IMR-90 (cell line): Measurements from ENCODE around the gene ILK. TPM values are rescaled to one million over a fixed set of nuclear protein-coding genes. Genes with fewer than 3 reads are reported as not detected.

Experiments used
- ATAC-seq: fragments of 200-7000 bp; cut with Tn5 transposase; 2 replicates; pipeline ENCODE4 v1.9.1; 2020; ENCODE audit warnings: low read depth, mild to moderate bottlenecking, moderate library complexity
- BruUV-seq: library from RNA; stranded (reverse); fragments of 400-500 nt; replicated peaks from 2 replicates; lab custom pipeline; 2021; lab: Mats Ljungman, UMichigan
- CTCF ChIA-PET: fragments of 300-600 bp; formaldehyde crosslinking; extraction: SDS; loops from one replicate; lab custom pipeline; 2021; ENCODE audit warnings: antibody characterized with exemption; lab: Yijun Ruan, JAX
- POLR2A ChIA-PET: fragments of 300-600 bp; sonication (Branson Sonifier 250); formaldehyde crosslinking; loops from one replicate; lab custom pipeline; 2022; ENCODE audit warnings: antibody characterized with exemption; ENCODE audit not compliant: unreplicated experiment; lab: Charles Lee
- DNase-seq: peaks from one replicate; pipeline ENCODE4 v3.0.0; 2013
- H2AFZ ChIP-seq: replicated peaks from 2 replicates; pipeline ENCODE3; 2013; ENCODE audit warnings: low read length, mild to moderate bottlenecking; ENCODE audit not compliant: poor library complexity
- H2AK5ac ChIP-seq: 2 replicates; pipeline ENCODE4 v1.6.1; 2013; ENCODE audit warnings: low read depth, low read length, inconsistent platforms
- H2AK9ac ChIP-seq: replicated peaks from 2 replicates; pipeline ENCODE3; 2013; ENCODE audit warnings: mild to moderate bottlenecking, low read depth, low read length, moderate library complexity; ENCODE audit not compliant: poor library complexity
- H2BK120ac ChIP-seq: 2 replicates; pipeline ENCODE4 v1.6.1; 2013; ENCODE audit warnings: low read depth, low read length, inconsistent platforms
- H2BK15ac ChIP-seq: 3 replicates; pipeline ENCODE4 v1.6.1; 2013; ENCODE audit warnings: low read depth, low read length, inconsistent platforms
- H2BK20ac ChIP-seq: 2 replicates; pipeline ENCODE4 v1.6.1; 2013; ENCODE audit warnings: low read depth, mild to moderate bottlenecking, inconsistent platforms, low read length, moderate library complexity
- H2BK5ac ChIP-seq: 2 replicates; pipeline ENCODE4 v1.6.1; 2013; ENCODE audit warnings: mild to moderate bottlenecking, low read depth, low read length, inconsistent platforms; ENCODE audit not compliant: poor library complexity, severe bottlenecking
- H3K14ac ChIP-seq: replicated peaks from 2 replicates; pipeline ENCODE4 v1.6.1; 2013; ENCODE audit warnings: low read depth, low read length, inconsistent platforms
- H3K18ac ChIP-seq: 2 replicates; pipeline ENCODE4 v1.6.1; 2013; ENCODE audit warnings: low read depth, low read length, control low read depth
- H3K23ac ChIP-seq: 2 replicates; pipeline ENCODE4 v1.6.1; 2013; ENCODE audit warnings: low read depth, low read length, inconsistent platforms
- H3K27ac ChIP-seq: 2 replicates; pipeline ENCODE4 v1.5.1; 2013; ENCODE audit warnings: mild to moderate bottlenecking, control low read depth, low read length; ENCODE audit not compliant: insufficient read depth
- H3K27me3 ChIP-seq: 2 replicates; pipeline ENCODE4 v1.6.1; 2013; ENCODE audit warnings: low read length; ENCODE audit not compliant: control insufficient read depth, insufficient read depth
- H3K36me3 ChIP-seq: 2 replicates; pipeline ENCODE4 v1.6.1; 2013; ENCODE audit warnings: low read length, mixed read lengths; ENCODE audit not compliant: control insufficient read depth, insufficient read depth
- H3K4ac ChIP-seq: 2 replicates; pipeline ENCODE4 v1.6.1; 2013; ENCODE audit warnings: low read depth, low read length, inconsistent platforms
- H3K4me1 ChIP-seq: 2 replicates; pipeline ENCODE4 v1.6.1; 2013; ENCODE audit warnings: low read length, mixed read lengths; ENCODE audit not compliant: control insufficient read depth, insufficient read depth
- H3K4me2 ChIP-seq: 2 replicates; pipeline ENCODE4 v1.6.1; 2013; ENCODE audit warnings: low read depth, mild to moderate bottlenecking, control low read depth, low read length, moderate library complexity
- H3K4me3 ChIP-seq: 2 replicates; pipeline ENCODE4 v1.5.1; 2013; ENCODE audit warnings: low read depth, mild to moderate bottlenecking, control low read depth, low read length, moderate library complexity; ENCODE audit not compliant: insufficient read depth
- H3K56ac ChIP-seq: 2 replicates; pipeline ENCODE4 v1.6.1; 2013; ENCODE audit warnings: low read length, inconsistent platforms; ENCODE audit not compliant: insufficient read depth; ENCODE audit errors: extremely low read depth
- H3K79me1 ChIP-seq, 2 experiments: 2 replicates each; pipeline ENCODE4 v1.6.1; 2013; ENCODE audit warnings: low read length in 2 of 2, inconsistent platforms in 1 of 2, low read depth in 1 of 2
- H3K9ac ChIP-seq: 2 replicates; pipeline ENCODE4 v1.6.1; 2013; ENCODE audit warnings: low read depth, low read length, control low read depth
- H3K9me1 ChIP-seq: 2 replicates; pipeline ENCODE4 v1.6.1; 2013; ENCODE audit warnings: low read length, inconsistent platforms; ENCODE audit not compliant: insufficient read depth
- H3K9me3 ChIP-seq: 2 replicates; pipeline ENCODE4 v1.6.1; 2013; ENCODE audit warnings: low read length; ENCODE audit not compliant: control insufficient read depth, insufficient read depth
- H4K20me1 ChIP-seq: 2 replicates; pipeline ENCODE4 v1.6.1; 2013; ENCODE audit warnings: low read length, inconsistent platforms; ENCODE audit not compliant: insufficient read depth
- H4K5ac ChIP-seq: 2 replicates; pipeline ENCODE4 v1.6.1; 2013; ENCODE audit warnings: mild to moderate bottlenecking, low read depth, low read length, control low read depth
- H4K8ac ChIP-seq, 2 experiments: 2 replicates each; pipeline ENCODE4 v1.6.1; 2013; ENCODE audit warnings: low read depth in 2 of 2, low read length in 2 of 2, control low read depth in 1 of 2, inconsistent platforms in 1 of 2
- H4K91ac ChIP-seq: 2 replicates; pipeline ENCODE4 v1.6.1; 2013; ENCODE audit warnings: low read depth, low read length, inconsistent platforms; ENCODE audit not compliant: insufficient read depth
- CEBPB ChIP-seq: IDR thresholded peaks from 2 replicates; pipeline ENCODE4 v1.6.1; 2012; ENCODE audit warnings: low read depth, low read length, improper control_type of control experiment
- FOS ChIP-seq: fragments of 150-350 bp; IDR thresholded peaks from 2 replicates; pipeline ENCODE4 v1.6.1; 2016; ENCODE audit warnings: low read depth, low read length
- MXI1 ChIP-seq: IDR thresholded peaks from 2 replicates; pipeline ENCODE4 v1.6.1; 2012; ENCODE audit warnings: low read depth, mild to moderate bottlenecking, low read length, moderate library complexity, borderline replicate concordance
- NFE2L2 ChIP-seq: fragments of 150-350 bp; IDR thresholded peaks from 2 replicates; pipeline ENCODE4 v1.6.1; 2016; ENCODE audit warnings: low read depth, mild to moderate bottlenecking, low read length
- RAD21 ChIP-seq: IDR thresholded peaks from 2 replicates; pipeline ENCODE4 v1.6.1; 2012; ENCODE audit warnings: low read length, improper control_type of control experiment
- WGBS, 2 experiments: methylation state at CpG; one replicate each; pipeline versions ENCODE4 v1.1.5 to v1.1.7; 2013; ENCODE audit warnings: missing lambda C conversion rate in 2 of 2; ENCODE audit not compliant: insufficient read length in 1 of 2; ENCODE audit errors: extremely low coverage in 2 of 2; 5-methylcytosine and 5-hydroxymethylcytosine counted together
- dilution Hi-C: fragments of 300-500 bp; cut with HindIII; formaldehyde crosslinking; loops from one replicate; pipeline ENCODE4 v1.14.3; 2018; ENCODE audit warnings: low sequenced_read_pairs; ENCODE audit not compliant: unreplicated experiment
- in situ Hi-C: fragments of 300-500 bp; cut with MboI; formaldehyde crosslinking; loops from 3 replicates; pipeline ENCODE4 v1.14.3; 2019; ENCODE audit warnings: low sequenced_read_pairs, inconsistent platforms, mixed read lengths
- intact Hi-C: fragments of 100-400 bp; cut with micrococcal nuclease; formaldehyde crosslinking; loops from 2 replicates; pipeline ENCODE4 v1.10.0; 2022
- polyA plus RNA-seq, 3 experiments: library from polyadenylated mRNA; depleted of rRNA; stranded (reverse); fragments of >200 nt; gene quantifications; 2 replicates each; pipeline ENCODE4 v1.2.3, GENCODE V29; 2012; ENCODE audit warnings: low replicate concordance in 1 of 3
- total RNA-seq: library from RNA; depleted of rRNA; stranded (reverse); fragments of >200 nt; gene quantifications from 2 replicates; pipeline ENCODE4 v1.2.3, GENCODE V29; 2012

ILK gene
- total and polyA plus RNA-seq, 2 of the 4 experiments (the other 2 are of a cell fraction), result 339 to 389 TPM

- no peak overlapping the region for H3K9ac ChIP-seq
Observed at GRCh38 chr11:6596239-6596877, 7.2 kb upstream of the ILK start.

More at GRCh38 chr11:6596239-6596877, 7.2 kb upstream of the ILK start:
- Histone ChIP-seq H2AK9ac (no peak overlapping the region), H3K9me1 (peaks cover 7% of the 10 kb centered on the region; the same call in 1 of the 2 replicates), H3K18ac (no peak overlapping the region), H3K9me3 (no peaks in the 10 kb centered on the region), H3K4me2 (no peak overlapping the region), H2AK5ac (no peak overlapping the region), H3K27ac (no peak overlapping the region), H2AFZ (no peak overlapping the region), H3K4me1 (no peaks in the 10 kb centered on the region), H3K4ac (no peak overlapping the region), H3K36me3 (peaks cover 51% of the 10 kb centered on the region), H3K23ac (no peak overlapping the region), H3K27me3 (no peaks in the 10 kb centered on the region), H4K20me1 (no peaks in the 10 kb centered on the region), H4K8ac (no peak overlapping the region), H3K79me1 (peaks cover 28 to 65% of the 10 kb centered on the region in 2 experiments), H3K14ac (no peak overlapping the region), H2BK120ac (no peak overlapping the region), H4K5ac (no peak overlapping the region), H2BK20ac (no peak overlapping the region), H4K91ac (no peak overlapping the region), H3K4me3 (no peak overlapping the region), H2BK15ac (no peak overlapping the region), H2BK5ac (no peak overlapping the region), H3K56ac (no peak overlapping the region)
- DNase-seq, result no peak
- ChIA-PET POLR2A (interaction anchor here (1.3 kb wide), 1 partner anchor 10 kb away, joined by 5 read pairs; no protein-coding TSS in a partner anchor), CTCF (interaction anchor here (2.0 kb wide), 1 partner anchor 65 kb away, joined by 6 read pairs; no protein-coding TSS in a partner anchor)
- 60% methylated on average over 1 of the region's 5 CpGs; no CpG with 5 or more reads in 1 of the 2 experiments for WGBS, 2 experiments
- no peak for TF ChIP-seq MXI1
- no peak for TF ChIP-seq RAD21
- TF ChIP-seq FOS, result no peak
- no peak for TF ChIP-seq CEBPB
- no peak for TF ChIP-seq NFE2L2
- no peak for ATAC-seq
- in situ Hi-C loops (no loop called here), dilution Hi-C loops (no loop called here), intact Hi-C loops (no loop called here)
- BruUV-seq, result no TSS peak
